H7 (cell line): ENCODE measurements around the gene NRK. TPM values are rescaled to one million over a fixed set of nuclear protein-coding genes. Genes with fewer than 3 reads are reported as not detected.
"Not testable (repeated sequence)": the region's sequence is repeated elsewhere in the genome, so short reads cannot be mapped to it uniquely, and the experiment has no call there.

Experiments
- DNase-seq: peaks from one replicate; pipeline ENCODE4 v3.0.0; 2012
- H3K27me3 ChIP-seq: 2 replicates; pipeline ENCODE4 v1.6.0; 2011; ENCODE audit warnings: mild to moderate bottlenecking, low read length; ENCODE audit not compliant: control insufficient read depth, insufficient read depth
- H3K36me3 ChIP-seq: replicated peaks from 2 replicates; pipeline ENCODE4 v1.5.1; 2011; ENCODE audit warnings: low read length; ENCODE audit not compliant: control insufficient read depth, insufficient read depth
- H3K4me3 ChIP-seq: 2 replicates; pipeline ENCODE4 v1.5.1; 2011; ENCODE audit warnings: low read depth, mild to moderate bottlenecking, control low read depth, low read length, moderate library complexity; ENCODE audit not compliant: insufficient read depth
- total RNA-seq: library from RNA; depleted of rRNA; stranded (reverse); fragments of >200 nt; shearing (Covaris generic); gene quantifications from 2 replicates; pipeline ENCODE4 v1.2.3, GENCODE V29; 2014; rRNA removed

NRK gene
- total RNA-seq, 1 experiment from 2014 or later: 1.8 TPM

DNA sequence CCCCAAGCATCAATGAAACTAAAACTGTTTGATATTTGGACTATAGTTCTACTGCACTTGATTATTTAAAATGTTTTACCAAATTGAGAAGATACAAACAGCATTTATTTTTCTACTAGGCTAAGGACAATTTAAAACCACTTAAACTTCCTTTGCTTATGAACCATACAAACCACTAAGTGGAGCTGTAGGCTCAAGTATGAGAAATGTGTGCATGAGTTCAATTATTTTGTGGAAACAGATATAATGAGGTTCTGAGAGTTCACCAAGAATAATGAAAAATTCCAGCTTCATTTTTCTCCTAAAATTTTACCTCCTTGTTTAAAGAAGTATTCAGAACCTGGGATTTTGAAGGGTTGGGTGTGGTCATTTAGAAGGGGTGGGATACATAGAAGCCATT is 153.0 kb downstream of the NRK start:
- no peaks in the 10 kb centered on the region; the same call in 1 of the 2 replicates for H3K27me3 ChIP-seq
- H3K36me3 ChIP-seq: no peaks in the 10 kb centered on the region
- no peak for DNase-seq
- H3K4me3 ChIP-seq: no peak overlapping the region

DNA sequence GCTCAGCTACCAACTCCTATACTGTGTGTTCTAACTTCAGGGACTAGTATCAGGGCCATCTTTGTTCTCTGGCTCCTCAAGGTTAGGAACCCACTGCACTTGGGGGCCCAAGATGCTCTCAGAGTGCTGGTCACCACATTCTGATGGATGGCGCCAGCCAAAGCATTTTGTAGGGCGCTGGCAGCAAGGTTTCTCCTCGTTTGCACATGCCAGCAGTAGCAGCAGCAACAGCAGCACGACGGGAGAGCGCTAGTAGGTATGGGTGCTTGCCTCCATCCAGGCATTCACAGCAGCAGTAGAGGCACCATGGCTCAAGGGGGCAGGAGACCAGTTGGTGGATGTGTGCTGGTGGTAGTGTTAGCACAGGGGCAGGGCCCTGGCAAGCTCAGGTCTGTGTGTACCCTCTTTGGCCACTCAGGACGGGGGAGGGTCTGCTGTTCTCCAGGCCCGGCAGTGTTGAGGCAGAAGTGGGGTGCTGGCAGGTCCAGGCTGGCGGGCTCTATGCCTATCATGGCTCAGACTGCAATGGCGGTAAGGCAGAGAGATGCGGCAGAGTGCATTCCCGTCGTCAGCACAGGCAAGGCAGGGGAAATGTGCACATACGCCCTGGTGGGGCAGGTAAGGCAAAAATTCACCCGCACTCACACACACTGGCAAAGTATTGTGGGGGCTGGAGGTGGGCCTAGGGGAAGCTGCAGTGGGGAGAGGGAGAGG is 159.6 kb downstream of the NRK start:
- no peaks in the 10 kb centered on the region for H3K36me3 ChIP-seq
- DNase-seq: no peak
- no peak overlapping the region for H3K4me3 ChIP-seq
- H3K27me3 ChIP-seq: no peaks in the 10 kb centered on the region

DNA sequence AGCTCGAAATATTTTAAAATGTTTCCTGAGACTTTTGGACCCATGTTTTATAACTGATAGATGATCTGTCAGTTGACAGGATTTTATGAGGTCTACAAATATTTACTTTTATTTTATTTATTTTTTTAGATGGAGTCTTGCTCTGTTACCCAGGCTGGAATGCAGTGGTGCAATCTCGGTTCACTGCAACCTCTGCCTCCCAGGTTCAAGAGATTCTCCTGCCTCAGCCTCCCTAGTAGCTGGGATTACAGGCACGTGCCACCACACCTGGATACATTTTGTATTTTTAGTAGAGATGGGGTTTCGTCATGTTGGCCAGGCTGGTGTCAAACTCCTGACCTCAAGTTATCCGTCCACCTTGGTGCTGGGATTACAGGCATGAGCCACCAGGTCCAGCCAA is 166.1 kb downstream of the NRK start:
- not testable (repeated sequence) for H3K27me3 ChIP-seq, H3K4me3 ChIP-seq, DNase-seq, H3K36me3 ChIP-seq

DNA sequence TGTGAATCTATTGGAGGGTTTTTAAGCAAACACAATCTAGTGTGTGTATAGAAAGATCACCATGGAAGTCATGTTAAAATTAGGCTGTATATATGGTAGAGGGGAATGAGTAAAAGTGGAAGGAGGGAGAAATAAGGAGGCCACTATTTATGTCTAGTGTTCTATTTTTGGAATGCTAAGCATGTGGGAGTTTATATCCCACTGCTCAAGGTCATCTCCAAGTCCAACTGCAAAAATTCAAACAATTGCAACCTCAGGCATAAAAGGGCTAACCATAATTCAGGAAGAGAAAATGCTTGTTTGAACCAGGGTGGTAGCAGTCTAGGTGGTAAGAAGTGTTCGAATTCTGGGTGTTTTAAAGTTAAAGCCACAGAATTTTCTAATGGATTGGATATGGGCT is 177.0 kb downstream of the NRK start:
- Histone ChIP-seq H3K36me3 (no peaks in the 10 kb centered on the region), H3K27me3 (no peaks in the 10 kb centered on the region), H3K4me3 (no peak overlapping the region)
- no peak for DNase-seq

DNA sequence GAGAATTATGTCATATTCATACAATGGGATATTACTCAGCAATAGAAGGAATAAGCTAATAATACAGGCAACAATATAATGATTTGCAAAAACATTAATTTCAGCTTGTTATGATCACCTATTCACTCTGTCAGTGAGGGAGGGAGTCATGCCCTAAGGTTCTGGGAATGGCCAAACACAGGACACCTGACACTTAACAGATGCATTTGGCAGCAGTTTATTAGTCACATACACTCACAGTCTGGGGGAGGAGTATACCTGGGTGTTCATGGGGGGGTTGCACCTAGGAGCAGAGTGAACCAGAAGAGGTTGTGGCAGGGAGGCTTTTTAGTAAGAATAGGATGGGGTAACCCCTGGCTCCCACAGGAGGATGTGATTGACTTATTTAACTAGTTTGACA is 177.9 kb downstream of the NRK start:
- H3K27me3 ChIP-seq: no peaks in the 10 kb centered on the region
- no peak for DNase-seq
- no peak overlapping the region for H3K4me3 ChIP-seq
- no peaks in the 10 kb centered on the region for H3K36me3 ChIP-seq

DNA sequence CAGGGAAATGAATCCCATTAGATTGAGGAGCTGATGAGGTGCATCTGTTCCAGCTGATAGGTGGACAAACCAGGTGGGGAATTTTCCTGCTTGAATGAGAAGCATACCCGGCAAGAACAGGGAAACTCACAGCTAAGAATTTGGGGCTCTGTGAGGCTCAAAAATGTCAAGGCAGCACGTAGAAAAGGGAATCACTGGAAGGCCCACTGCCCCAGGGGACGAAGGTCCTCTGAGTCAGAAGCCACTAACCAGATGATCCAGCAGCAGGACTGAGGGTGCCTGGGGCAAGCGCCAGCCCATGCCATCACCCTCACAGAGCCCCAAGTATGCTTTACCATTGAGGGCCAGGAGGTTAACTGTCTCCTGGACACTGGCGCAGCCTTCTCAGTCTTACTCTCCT is 178.3 kb downstream of the NRK start:
- not testable (repeated sequence) for H3K36me3 ChIP-seq, H3K27me3 ChIP-seq, H3K4me3 ChIP-seq, DNase-seq

DNA sequence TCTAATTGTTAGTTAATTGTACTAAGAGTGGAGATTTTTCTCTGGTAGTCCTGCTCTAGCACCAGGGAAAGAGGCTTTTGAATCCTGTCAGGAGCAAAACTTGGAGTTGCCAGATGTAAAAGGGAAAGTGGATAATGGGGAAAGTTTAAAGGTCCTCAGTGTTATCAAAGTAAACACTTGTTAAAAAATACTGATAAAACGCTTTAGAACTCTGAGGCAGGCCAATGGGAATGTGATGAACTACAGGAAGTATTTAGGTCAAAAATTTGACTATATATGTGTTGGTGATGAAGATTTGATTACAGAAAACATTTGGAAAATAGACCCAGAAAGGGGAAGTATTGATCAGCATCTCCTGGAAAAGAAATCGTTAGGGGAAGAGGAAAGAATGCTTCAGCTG is 183.3 kb downstream of the NRK start:
- DNase-seq: no peak
- H3K4me3 ChIP-seq: no peak overlapping the region
- H3K27me3 ChIP-seq: no peaks in the 10 kb centered on the region
- no peaks in the 10 kb centered on the region for H3K36me3 ChIP-seq

DNA sequence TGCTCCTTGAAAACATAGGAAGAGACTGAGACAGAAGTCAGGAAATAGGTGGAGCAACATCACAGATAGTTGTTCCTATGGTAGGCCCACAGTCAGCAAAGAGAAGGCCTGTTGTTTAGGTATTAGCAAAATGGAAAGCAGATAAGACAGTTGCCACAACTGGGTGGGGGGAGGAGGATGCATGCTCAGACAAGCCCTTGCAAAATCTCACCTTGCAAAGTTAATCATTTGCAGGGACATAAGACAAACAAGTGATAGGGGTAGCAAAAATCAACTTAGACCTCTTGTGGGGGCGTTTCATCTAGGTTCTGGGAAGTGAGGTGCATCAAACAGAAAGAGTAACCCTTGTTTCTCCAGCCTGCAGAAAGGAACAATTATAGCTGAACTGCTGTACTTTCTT is 185.5 kb downstream of the NRK start:
- Histone ChIP-seq H3K4me3 (no peak overlapping the region), H3K27me3 (no peaks in the 10 kb centered on the region), H3K36me3 (no peaks in the 10 kb centered on the region)
- DNase-seq: no peak

Other genes starting within 250 kb of the NRK start
- gene SERPINA7, start 216.2 kb downstream of the NRK start, total RNA-seq: not detected in 2 replicates